GM23248 (cell line): ENCODE measurements around the gene CDR2. TPM values are rescaled to one million over a fixed set of nuclear protein-coding genes. Genes with fewer than 3 reads are reported as not detected.

Experiments used
- DNase-seq: peaks from one replicate; pipeline ENCODE4 v3.0.0-alpha.2; 2015
- H2AFZ ChIP-seq: fragments of 200-600 bp; sonication (generic); 2 replicates; pipeline ENCODE4 v1.6.1; 2016; ENCODE audit warnings: antibody characterized with exemption
- H3F3A ChIP-seq: fragments of 200-600 bp; sonication (generic); 2 replicates; pipeline ENCODE4 v1.6.1; 2016; ENCODE audit warnings: mild to moderate bottlenecking, antibody characterized with exemption, mixed run types; ENCODE audit not compliant: insufficient read depth
- H3K27ac ChIP-seq: fragments of 200-600 bp; sonication (generic); 2 replicates; pipeline ENCODE4 v1.5.1; 2016; ENCODE audit warnings: mild to moderate bottlenecking
- H3K27me3 ChIP-seq: fragments of 200-600 bp; sonication (generic); replicated peaks from 2 replicates; pipeline ENCODE4 v1.6.1; 2016; ENCODE audit warnings: mild to moderate bottlenecking; ENCODE audit not compliant: insufficient read depth
- H3K36me3 ChIP-seq: fragments of 200-600 bp; sonication (generic); 2 replicates; pipeline ENCODE4 v1.6.1; 2016; ENCODE audit warnings: low read depth, mild to moderate bottlenecking
- H3K4me1 ChIP-seq: fragments of 200-600 bp; sonication (generic); 2 replicates; pipeline ENCODE4 v1.6.1; 2016; ENCODE audit warnings: mild to moderate bottlenecking; ENCODE audit not compliant: insufficient read depth
- H3K4me2 ChIP-seq: fragments of 200-600 bp; sonication (generic); one replicate; pipeline ENCODE4 v1.6.1; 2016; ENCODE audit warnings: mild to moderate bottlenecking; ENCODE audit not compliant: unreplicated experiment
- H3K4me3 ChIP-seq: fragments of 200-600 bp; sonication (generic); 2 replicates; pipeline ENCODE4 v1.5.1; 2016; ENCODE audit warnings: mild to moderate bottlenecking
- H3K79me2 ChIP-seq: fragments of 200-600 bp; sonication (generic); 2 replicates; pipeline ENCODE4 v1.6.1; 2016; ENCODE audit warnings: mild to moderate bottlenecking; ENCODE audit not compliant: insufficient read depth
- H3K9ac ChIP-seq: fragments of 200-600 bp; sonication (generic); 2 replicates; pipeline ENCODE4 v1.6.1; 2016; ENCODE audit warnings: mild to moderate bottlenecking
- H3K9me2 ChIP-seq: fragments of 200-600 bp; sonication (generic); 2 replicates; pipeline ENCODE4 v1.6.1; 2016; ENCODE audit warnings: mixed run types, mild to moderate bottlenecking, moderate library complexity; ENCODE audit not compliant: insufficient read depth
- H3K9me3 ChIP-seq: fragments of 200-600 bp; sonication (generic); one replicate; pipeline ENCODE4 v1.6.1; 2017; ENCODE audit warnings: low read depth
- H4K20me1 ChIP-seq: fragments of 200-600 bp; sonication (generic); 2 replicates; pipeline ENCODE4 v1.6.0; 2016; ENCODE audit not compliant: insufficient read depth
- EZH2 ChIP-seq: fragments of 200-600 bp; sonication (generic); IDR thresholded peaks from 2 replicates; pipeline ENCODE4 v1.6.1; 2018; ENCODE audit warnings: antibody characterized with exemption, mild to moderate bottlenecking; ENCODE audit not compliant: insufficient read depth, poor library complexity, severe bottlenecking
- EZH2phosphoT487 ChIP-seq: fragments of 200-600 bp; sonication (generic); IDR thresholded peaks from 2 replicates; pipeline ENCODE4 v1.6.1; 2018; ENCODE audit warnings: antibody characterized with exemption, moderate library complexity, mild to moderate bottlenecking, low read depth; ENCODE audit not compliant: insufficient read depth
- WGBS, 2 experiments: methylation state at CpG; one replicate each; pipeline ENCODE4 v1.1.6; 2015 to 2017; ENCODE audit warnings: low lambda C conversion rate in 2 of 2, low coverage in 1 of 2; ENCODE audit errors: missing lambda C conversion rate in 2 of 2; 5-methylcytosine and 5-hydroxymethylcytosine counted together
- in situ Hi-C: fragments of 300-500 bp; cut with MboI; formaldehyde crosslinking; loops from 2 replicates; pipeline ENCODE4 v1.15.0; 2020
- polyA plus RNA-seq: library from polyadenylated mRNA; unstranded; fragments of >200 nt; fragmentation: Nextera tagmentation; extraction: Ambion mirVana; gene quantifications from 2 replicates; pipeline ENCODE4 v1.2.1, GENCODE V29; 2016
- total RNA-seq: library from RNA; depleted of rRNA; stranded (reverse); fragments of >200 nt; shearing (Covaris generic); gene quantifications from 2 replicates; pipeline ENCODE4 v1.2.3, GENCODE V29; 2014

CDR2 gene
- total and polyA plus RNA-seq, 2 experiments from 2014 or later, result 25.1 to 45.6 TPM

GRCh38 chr16:22340945-22341344 lies 33.5 kb downstream of the CDR2 start:
- Histone ChIP-seq H3K36me3 (peaks cover 48% of the 10 kb centered on the region), H3K79me2 (peaks cover 74% of the 10 kb centered on the region), H3K4me3 (no peak overlapping the region), H3K27ac (no peak overlapping the region), H3K4me2 (no peak overlapping the region), H3K4me1 (no peaks in the 10 kb centered on the region), H4K20me1 (no peaks in the 10 kb centered on the region), H3K9me3 (no peaks in the 10 kb centered on the region), H3K9me2 (no peaks in the 10 kb centered on the region), H2AFZ (no peak overlapping the region), H3F3A (peaks cover 16% of the 10 kb centered on the region; the same call in 1 of the 2 replicates), H3K9ac (no peak overlapping the region), H3K27me3 (no peaks in the 10 kb centered on the region)
- in situ Hi-C loops, result no loop called here
- DNase-seq, result no peak
- TF ChIP-seq EZH2phosphoT487, result no peak

- Histone ChIP-seq H2AFZ (no peak overlapping the region), H3K4me3 (no peak overlapping the region), H3K27me3 (no peaks in the 10 kb centered on the region), H3K4me2 (no peak overlapping the region), H3K9me3 (no peaks in the 10 kb centered on the region), H4K20me1 (no peaks in the 10 kb centered on the region), H3K9ac (no peak overlapping the region), H3F3A (peaks cover 38% of the 10 kb centered on the region), H3K36me3 (peaks cover 54% of the 10 kb centered on the region), H3K27ac (no peak overlapping the region), H3K4me1 (no peaks in the 10 kb centered on the region), H3K79me2 (peaks cover 70% of the 10 kb centered on the region), H3K9me2 (no peaks in the 10 kb centered on the region)
- TF ChIP-seq EZH2 (no peak), EZH2phosphoT487 (no peak)
- 97 to 100% methylated on average over 4 of the region's 4 CpGs for WGBS, 2 experiments
- in situ Hi-C loops, result no loop called here
- DNase-seq, result no peak
Measured at GRCh38 chr16:22337849-22338635, 36.4 kb downstream of the CDR2 start.

- in situ Hi-C loops, result no loop called here
- Histone ChIP-seq H3K9me2 (no peaks in the 10 kb centered on the region), H2AFZ (no peak overlapping the region), H3K27me3 (no peaks in the 10 kb centered on the region), H3K36me3 (peaks cover 55% of the 10 kb centered on the region), H3K4me2 (no peak overlapping the region), H3F3A (peaks cover 38% of the 10 kb centered on the region), H3K79me2 (peaks cover 62% of the 10 kb centered on the region), H3K9me3 (no peaks in the 10 kb centered on the region), H3K4me1 (no peaks in the 10 kb centered on the region), H3K4me3 (no peak overlapping the region), H4K20me1 (no peaks in the 10 kb centered on the region), H3K27ac (no peak overlapping the region), H3K9ac (no peak overlapping the region)
- TF ChIP-seq EZH2phosphoT487, result no peak
- TF ChIP-seq EZH2, result no peak
- no peak for DNase-seq
Measured at GRCh38 chr16:22337045-22337444, 37.4 kb downstream of the CDR2 start.

- Histone ChIP-seq H3K36me3 (peaks cover 60% of the 10 kb centered on the region), H3K9me2 (no peaks in the 10 kb centered on the region), H3K27me3 (no peaks in the 10 kb centered on the region), H3K27ac (no peak overlapping the region), H3K4me1 (no peaks in the 10 kb centered on the region), H3K79me2 (peaks cover 60% of the 10 kb centered on the region), H3F3A (peaks cover 38% of the 10 kb centered on the region), H4K20me1 (no peaks in the 10 kb centered on the region), H2AFZ (no peak overlapping the region), H3K9ac (no peak overlapping the region), H3K4me3 (no peak overlapping the region), H3K9me3 (no peaks in the 10 kb centered on the region), H3K4me2 (no peak overlapping the region)
- TF ChIP-seq EZH2 (no peak), EZH2phosphoT487 (no peak)
- no peak for DNase-seq
- in situ Hi-C loops, result no loop called here
Measured at GRCh38 chr16:22336581-22336980, 37.8 kb downstream of the CDR2 start.

GRCh38 chr16:22335668-22336246 lies 38.7 kb downstream of the CDR2 start:
- H4K20me1 ChIP-seq, result no peaks in the 10 kb centered on the region
- WGBS, 2 experiments, result 94 to 98% methylated on average over 3 of the region's 3 CpGs
- H3K27ac ChIP-seq, result no peak overlapping the region
- no peak for DNase-seq
- no peak overlapping the region for H3K4me2 ChIP-seq
- H2AFZ ChIP-seq, result no peak overlapping the region
- no peak overlapping the region for H3K4me3 ChIP-seq
- no peaks in the 10 kb centered on the region for H3K9me3 ChIP-seq
- no peaks in the 10 kb centered on the region for H3K27me3 ChIP-seq
- H3K4me1 ChIP-seq, result no peaks in the 10 kb centered on the region
- H3K9ac ChIP-seq, result no peak overlapping the region
- in situ Hi-C loops, result no loop called here
- H3F3A ChIP-seq, result peaks cover 44% of the 10 kb centered on the region
- peaks cover 57% of the 10 kb centered on the region for H3K36me3 ChIP-seq
- H3K79me2 ChIP-seq, result peaks cover 60% of the 10 kb centered on the region
- H3K9me2 ChIP-seq, result no peaks in the 10 kb centered on the region
- no peak for TF ChIP-seq EZH2phosphoT487
- TF ChIP-seq EZH2, result no peak
